Testis (tissue), 3 donors: ENCODE measurements around the gene RNF223. TPM values are rescaled to one million over a fixed set of nuclear protein-coding genes. Genes with fewer than 3 reads are reported as not detected.

Experiments used
- DNase-seq: peaks from one replicate; pipeline ENCODE4 v3.0.0-alpha.2; 2019
- H3K27ac ChIP-seq, 2 donors: fragments of 200-600 bp; sonication (generic); one replicate each; pipeline ENCODE4 v1.5.1; 2019
- H3K27me3 ChIP-seq: fragments of 200-600 bp; sonication (generic); one replicate; pipeline ENCODE4 v1.5.1; 2019
- H3K36me3 ChIP-seq: fragments of 200-600 bp; sonication (generic); one replicate; pipeline ENCODE4 v1.5.1; 2017; ENCODE audit warnings: low read depth; ENCODE audit errors: missing control alignments
- H3K4me1 ChIP-seq: fragments of 200-600 bp; sonication (generic); one replicate; pipeline ENCODE4 v1.5.1; 2019
- H3K4me3 ChIP-seq, 2 donors: fragments of 200-600 bp; sonication (generic); one replicate each; pipeline ENCODE4 v1.5.1; 2017 to 2019
- H3K9me3 ChIP-seq: fragments of 200-600 bp; sonication (generic); one replicate; pipeline ENCODE4 v1.5.1; 2017
- CTCF ChIP-seq, 3 experiments: fragments of 450-650 bp in 2 of 3; fragments of 200-600 bp in 1 of 3; sonication (generic) in 1 of 3; IDR thresholded peaks; one replicate each; pipeline ENCODE4 v1.5.1; 2016 to 2019; ENCODE audit warnings: antibody characterized with exemption in 3 of 3, mild to moderate bottlenecking in 2 of 3, moderate library complexity in 1 of 3
- POLR2A ChIP-seq: fragments of 450-650 bp; IDR thresholded peaks from one replicate; pipeline ENCODE4 v1.6.1; 2017; ENCODE audit warnings: antibody characterized with exemption, mild to moderate bottlenecking, moderate library complexity
- WGBS, 2 donors: methylation state at CpG; one replicate each; pipeline ENCODE4 v1.1.5; 2018; 5-methylcytosine and 5-hydroxymethylcytosine counted together
- intact Hi-C: fragments of 100-400 bp; cut with DNase I; formaldehyde crosslinking; loops from one replicate; pipeline ENCODE4 v1.15.1; 2023; ENCODE audit warnings: low total_unique reads
- polyA plus RNA-seq: library from polyadenylated mRNA; stranded (reverse); fragments of 350-450 nt; fragmentation: Illumina TruSeq; extraction: RNeasy Lipid Tissue Mini Kit (QIAGEN cat#74804); gene quantifications from one replicate; pipeline ENCODE4 v1.2.3, GENCODE V29; 2014; ENCODE audit warnings: low read depth, low replicate concordance; ENCODE audit not compliant: insufficient read depth
- total RNA-seq, 2 donors: library from RNA; depleted of rRNA; stranded (reverse); fragments of >200 nt; gene quantifications; one replicate each; pipeline ENCODE4 v1.2.3, GENCODE V29; 2016

The RNF223 gene
- total and polyA plus RNA-seq, 3 donors from 2014 or later, result 0.19 to 0.31 TPM; not detected in 1

GRCh38 chr1:1046243-1046642 is 27.9 kb downstream of the RNF223 start:
- TF ChIP-seq POLR2A (no peak), CTCF (IDR thresholded peaks at IDR 0.05) (no peak)
- no peak overlapping the region for H3K4me3 ChIP-seq
- H3K36me3 ChIP-seq, result no peaks in the 10 kb centered on the region
- DNase-seq, result no peak
- no peak overlapping the region for H3K27ac ChIP-seq
- H3K4me1 ChIP-seq, result no peaks in the 10 kb centered on the region
- no peaks in the 10 kb centered on the region for H3K9me3 ChIP-seq
- WGBS, 2 donors, result 92 to 93% methylated on average over 5 to 20 of the region's 20 CpGs
- intact Hi-C loops, result no loop called here
- no peaks in the 10 kb centered on the region for H3K27me3 ChIP-seq

DNA sequence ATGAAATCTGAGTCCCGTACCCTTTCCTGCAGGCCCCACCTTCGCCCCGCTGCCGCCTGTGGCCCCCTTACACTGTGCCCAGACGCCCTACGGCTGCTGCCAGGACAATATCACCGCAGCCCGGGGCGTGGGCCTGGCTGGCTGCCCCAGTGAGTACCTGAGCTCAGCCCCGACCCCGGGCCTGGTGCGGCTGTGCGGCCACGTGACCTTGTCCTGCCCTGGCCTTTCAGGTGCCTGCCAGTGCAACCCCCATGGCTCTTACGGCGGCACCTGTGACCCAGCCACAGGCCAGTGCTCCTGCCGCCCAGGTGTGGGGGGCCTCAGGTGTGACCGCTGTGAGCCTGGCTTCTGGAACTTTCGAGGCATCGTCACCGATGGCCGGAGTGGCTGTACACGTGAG is 29.0 kb downstream of the RNF223 start:
- Histone ChIP-seq H3K4me3 (no peak overlapping the region), H3K27me3 (no peaks in the 10 kb centered on the region), H3K4me1 (peaks cover 5% of the 10 kb centered on the region), H3K9me3 (no peaks in the 10 kb centered on the region), H3K36me3 (no peaks in the 10 kb centered on the region), H3K27ac (no peak overlapping the region)
- 97 to 100% methylated on average over 5 to 23 of the region's 23 CpGs for WGBS, 2 donors
- TF ChIP-seq POLR2A, result no peak
- no peak for TF ChIP-seq CTCF (IDR thresholded peaks at IDR 0.05)
- no peak for DNase-seq
- intact Hi-C loops, result no loop called here

GRCh38 chr1:1044455-1045078 is 29.5 kb downstream of the RNF223 start:
- TF ChIP-seq CTCF (IDR thresholded peaks at IDR 0.05) (no peak), POLR2A (no peak)
- no peaks in the 10 kb centered on the region for H3K9me3 ChIP-seq
- H3K4me3 ChIP-seq, result no peak overlapping the region
- H3K27ac ChIP-seq, result no peak overlapping the region
- H3K36me3 ChIP-seq, result no peaks in the 10 kb centered on the region
- intact Hi-C loops, result no loop called here
- no peak for DNase-seq
- H3K4me1 ChIP-seq, result peaks cover 10% of the 10 kb centered on the region
- H3K27me3 ChIP-seq, result no peaks in the 10 kb centered on the region
- WGBS, 2 donors, result 93 to 95% methylated on average over 15 to 34 of the region's 34 CpGs

GRCh38 chr1:1043921-1044320 is 30.2 kb downstream of the RNF223 start:
- WGBS, 2 donors, result 97 to 99% methylated on average over 22 to 31 of the region's 33 CpGs
- DNase-seq, result no peak
- Histone ChIP-seq H3K27me3 (no peaks in the 10 kb centered on the region), H3K9me3 (no peaks in the 10 kb centered on the region), H3K27ac (no peak overlapping the region), H3K4me1 (peaks cover 12% of the 10 kb centered on the region), H3K4me3 (no peak overlapping the region), H3K36me3 (no peaks in the 10 kb centered on the region)
- intact Hi-C loops, result no loop called here
- TF ChIP-seq CTCF (IDR thresholded peaks at IDR 0.05) (no peak), POLR2A (no peak)

DNA sequence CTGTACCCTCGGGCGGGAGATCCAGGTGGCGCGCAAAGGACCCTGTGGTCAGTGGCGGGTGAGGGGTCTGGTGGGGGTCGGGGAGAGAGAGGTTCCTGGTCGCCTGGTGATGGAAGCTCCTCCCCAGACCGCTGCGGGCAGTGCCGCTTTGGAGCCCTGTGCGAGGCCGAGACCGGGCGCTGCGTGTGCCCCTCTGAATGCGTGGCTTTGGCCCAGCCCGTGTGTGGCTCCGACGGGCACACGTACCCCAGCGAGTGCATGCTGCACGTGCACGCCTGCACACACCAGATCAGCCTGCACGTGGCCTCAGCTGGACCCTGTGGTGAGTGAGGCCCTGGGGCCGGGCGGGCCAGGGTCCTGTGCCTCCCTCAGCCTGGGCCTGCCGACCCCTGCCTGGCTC is 30.7 kb downstream of the RNF223 start:
- no peak overlapping the region for H3K4me3 ChIP-seq
- WGBS, 2 donors, result 96 to 100% methylated on average over 12 to 26 of the region's 27 CpGs
- no peaks in the 10 kb centered on the region for H3K9me3 ChIP-seq
- H3K27me3 ChIP-seq, result no peaks in the 10 kb centered on the region
- intact Hi-C loops, result no loop called here
- peaks cover 12% of the 10 kb centered on the region for H3K4me1 ChIP-seq
- no peak overlapping the region for H3K27ac ChIP-seq
- no peaks in the 10 kb centered on the region for H3K36me3 ChIP-seq
- TF ChIP-seq CTCF (IDR thresholded peaks at IDR 0.05), result no peak
- no peak for TF ChIP-seq POLR2A
- DNase-seq, result no peak
